Lung (tissue), 13 donors: ENCODE measurements around the gene OTUD1. TPM values are rescaled to one million over a fixed set of nuclear protein-coding genes. Genes with fewer than 3 reads are reported as not detected.

Source experiments
- ATAC-seq: fragments of 200-7000 bp; cut with Tn5 transposase; one replicate; pipeline ENCODE4 v1.9.1; 2020; ENCODE audit warnings: moderate number of reproducible peaks; ENCODE audit not compliant: insufficient read depth, low FRiP score
- DNase-seq, 3 donors: peaks; one replicate each; pipeline ENCODE4 v3.0.0-alpha.2; 2013 to 2017
- H3K27ac ChIP-seq, 2 donors: one replicate each; pipeline ENCODE4 v1.5.1; 2013; ENCODE audit warnings: mild to moderate bottlenecking in 2 of 2, moderate library complexity in 2 of 2, control low read depth in 1 of 2, inconsistent platforms in 1 of 2, low read depth in 1 of 2, low read length in 1 of 2
- H3K27me3 ChIP-seq, 3 donors: one replicate each; pipeline ENCODE4 v1.5.1; 2013; ENCODE audit warnings: low read length in 2 of 3; ENCODE audit not compliant: control insufficient read depth in 3 of 3, insufficient read depth in 3 of 3
- H3K36me3 ChIP-seq, 4 donors: one replicate each; pipeline ENCODE4 v1.5.1; 2013; ENCODE audit warnings: low read length in 4 of 4, mild to moderate bottlenecking in 1 of 4, moderate library complexity in 1 of 4; ENCODE audit not compliant: control insufficient read depth in 4 of 4, insufficient read depth in 4 of 4
- H3K4me1 ChIP-seq, 5 donors: one replicate each; pipeline ENCODE4 v1.5.1; 2013; ENCODE audit warnings: low read length in 5 of 5, mild to moderate bottlenecking in 2 of 5, moderate library complexity in 1 of 5; ENCODE audit not compliant: control insufficient read depth in 5 of 5, insufficient read depth in 5 of 5
- H3K4me3 ChIP-seq: one replicate; pipeline ENCODE4 v1.5.1; 2013; ENCODE audit warnings: mild to moderate bottlenecking, control low read depth, moderate library complexity
- H3K9ac ChIP-seq, 2 donors: one replicate each; pipeline ENCODE4 v1.5.1; 2013; ENCODE audit warnings: low read length in 2 of 2, control low read depth in 1 of 2; ENCODE audit not compliant: insufficient read depth in 1 of 2
- H3K9me3 ChIP-seq, 4 donors: one replicate each; pipeline ENCODE4 v1.5.1; 2013; ENCODE audit warnings: low read length in 3 of 4, mild to moderate bottlenecking in 1 of 4, moderate library complexity in 1 of 4; ENCODE audit not compliant: control insufficient read depth in 4 of 4, insufficient read depth in 3 of 4
- WGBS, 2 donors: extraction: QIAGEN DNeasy Blood & Tissue Kit; methylation state at CpG; one replicate each; pipeline ENCODE4 v1.1.7; 2013; 5-methylcytosine and 5-hydroxymethylcytosine counted together
- polyA plus RNA-seq, 2 donors: library from polyadenylated mRNA; stranded (reverse); fragments of 200-250 nt; gene quantifications; one replicate each; pipeline ENCODE4 v1.2.1, GENCODE V29; 2013
- small RNA-seq: library from RNA; depleted of rRNA; stranded (forward); fragments of <200 nt; gene quantifications from one replicate; pipeline ENCODE3, GENCODE V24; 2014; ENCODE audit warnings: low replicate concordance
- total RNA-seq, 2 donors: library from RNA; depleted of rRNA in 1 of 2; stranded (reverse); fragments of >200 nt in 1 of 2; gene quantifications; one replicate each; pipeline ENCODE4 v1.2.1, GENCODE V29; 2014 to 2021
- TF ChIP-seq, protein P1 (sequence below): IDR thresholded peaks from 2 replicates; pipeline ENCODE4 v1.5.1; 2012; ENCODE audit warnings: mild to moderate bottlenecking; ENCODE audit errors: control extremely low read depth, extremely low read depth
- donor health status: control.
- donor health status: control.
- donor health status: Bipolar disorder and iron deficiency.
- donor health status: healthy.
- donor health status: DM: yes; HTN: yes; CAD: no.

Gene OTUD1
- total and polyA plus RNA-seq, 4 donors = 10.3 to 24.9 (median 18.2) TPM

DNA sequence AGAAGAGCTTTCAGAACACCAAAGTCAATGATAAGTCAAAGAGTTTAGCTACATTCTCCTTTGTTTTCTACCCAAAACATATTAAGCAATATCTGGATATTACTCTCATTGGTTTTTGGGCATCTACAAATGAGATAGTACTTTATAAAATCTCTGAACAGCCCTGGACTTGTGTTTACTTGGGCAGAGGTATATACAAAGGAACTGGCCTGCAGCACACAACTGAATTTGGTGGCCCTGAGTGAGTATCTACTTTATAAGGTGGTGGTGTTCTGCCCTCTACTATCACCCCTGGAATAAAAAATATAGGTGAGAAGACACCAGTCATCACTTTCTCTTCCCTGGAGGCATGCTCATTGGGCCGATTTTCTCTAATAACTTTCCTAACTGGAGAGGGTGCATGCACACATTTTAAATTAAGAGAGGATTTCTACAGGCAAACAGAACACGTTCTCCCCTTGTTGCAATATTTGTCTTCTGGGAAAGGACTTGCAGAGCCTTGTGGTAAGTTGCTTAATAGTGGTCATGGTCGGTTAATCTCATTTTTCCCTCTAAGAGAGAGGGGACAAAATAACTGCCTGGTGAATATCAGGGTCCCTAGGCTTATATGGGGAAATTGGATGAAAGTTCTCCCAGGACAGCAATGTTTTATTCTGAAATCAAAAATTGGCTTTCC, 41.1 kb downstream of the OTUD1 start:
- no peak for ATAC-seq
- 25 to 50% methylated on average over 3 of the region's 3 CpGs for WGBS, 2 donors
- TF ChIP-seq, protein P1, sequence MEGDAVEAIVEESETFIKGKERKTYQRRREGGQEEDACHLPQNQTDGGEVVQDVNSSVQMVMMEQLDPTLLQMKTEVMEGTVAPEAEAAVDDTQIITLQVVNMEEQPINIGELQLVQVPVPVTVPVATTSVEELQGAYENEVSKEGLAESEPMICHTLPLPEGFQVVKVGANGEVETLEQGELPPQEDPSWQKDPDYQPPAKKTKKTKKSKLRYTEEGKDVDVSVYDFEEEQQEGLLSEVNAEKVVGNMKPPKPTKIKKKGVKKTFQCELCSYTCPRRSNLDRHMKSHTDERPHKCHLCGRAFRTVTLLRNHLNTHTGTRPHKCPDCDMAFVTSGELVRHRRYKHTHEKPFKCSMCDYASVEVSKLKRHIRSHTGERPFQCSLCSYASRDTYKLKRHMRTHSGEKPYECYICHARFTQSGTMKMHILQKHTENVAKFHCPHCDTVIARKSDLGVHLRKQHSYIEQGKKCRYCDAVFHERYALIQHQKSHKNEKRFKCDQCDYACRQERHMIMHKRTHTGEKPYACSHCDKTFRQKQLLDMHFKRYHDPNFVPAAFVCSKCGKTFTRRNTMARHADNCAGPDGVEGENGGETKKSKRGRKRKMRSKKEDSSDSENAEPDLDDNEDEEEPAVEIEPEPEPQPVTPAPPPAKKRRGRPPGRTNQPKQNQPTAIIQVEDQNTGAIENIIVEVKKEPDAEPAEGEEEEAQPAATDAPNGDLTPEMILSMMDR = no peak

DNA sequence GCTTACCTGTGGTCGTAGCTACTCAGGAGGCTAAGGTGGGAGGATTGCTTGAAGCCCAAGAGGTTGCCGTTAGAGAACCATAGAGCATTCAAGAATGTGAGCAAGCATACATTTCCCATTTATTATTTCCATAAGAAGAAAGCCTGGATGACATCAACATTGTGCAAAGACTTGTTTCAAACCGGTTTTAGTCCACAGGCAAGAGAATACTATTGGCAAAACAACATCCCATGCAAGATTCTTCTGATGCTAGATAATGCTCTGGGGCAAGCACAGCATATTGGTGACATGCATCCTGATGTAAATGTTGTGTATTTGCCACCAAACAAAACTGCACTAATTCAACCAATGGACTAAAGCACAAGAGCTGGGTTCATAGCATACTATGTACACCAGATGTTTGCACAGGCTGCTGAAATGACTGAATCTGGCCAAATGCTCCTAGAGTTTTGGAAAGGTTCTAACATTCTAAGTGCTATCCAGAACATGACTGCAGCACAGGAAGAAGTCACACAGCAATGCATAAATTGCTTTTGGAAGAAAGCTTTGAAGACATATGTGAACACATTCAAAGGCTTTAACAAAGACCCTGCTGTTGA, 42.6 kb downstream of the OTUD1 start:
- H3K27me3 ChIP-seq = peaks cover 0 to 3% (median 0%) of the 10 kb centered on the region in 3 donors
- 73 to 76% methylated on average over 3 of the region's 3 CpGs for WGBS, 2 donors
- no peaks in the 10 kb centered on the region for H3K9me3 ChIP-seq
- no peak overlapping the region for H3K9ac ChIP-seq
- H3K36me3 ChIP-seq = no peaks in the 10 kb centered on the region
- TF ChIP-seq, protein P1 = no peak
- H3K4me3 ChIP-seq = no peak overlapping the region
- no peaks in the 10 kb centered on the region for H3K4me1 ChIP-seq
- DNase-seq (no peak), ATAC-seq (no peak)
- no peak overlapping the region for H3K27ac ChIP-seq

More for the DNA sequence above, 41.1 kb downstream of the OTUD1 start:
- Histone ChIP-seq H3K4me1 (no peaks in the 10 kb centered on the region), H3K9ac (no peak overlapping the region), H3K27me3 (peaks cover 0 to 3% (median 0%) of the 10 kb centered on the region in 3 donors), H3K4me3 (no peak overlapping the region), H3K27ac (no peak overlapping the region), H3K9me3 (no peaks in the 10 kb centered on the region), H3K36me3 (no peaks in the 10 kb centered on the region)
- no peak for DNase-seq

DNA sequence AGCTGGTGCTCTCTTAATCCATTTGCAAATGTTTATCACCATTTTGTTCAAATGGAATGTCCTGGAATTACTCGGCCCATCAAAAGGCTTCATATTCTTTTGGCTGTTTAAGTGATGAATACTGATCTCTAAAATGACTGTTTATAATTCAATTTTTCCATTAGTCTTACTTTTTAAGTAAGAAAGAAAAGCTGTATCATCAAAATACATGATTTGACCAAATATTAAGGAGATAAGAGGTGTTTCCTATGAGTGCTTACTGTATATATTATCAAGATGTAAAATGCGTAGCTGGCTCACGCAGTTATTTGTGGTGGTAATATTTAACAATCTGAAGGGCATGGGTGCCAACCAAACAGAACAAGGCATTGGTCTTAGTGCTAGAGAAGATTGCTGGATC, 51.2 kb downstream of the OTUD1 start:
- Histone ChIP-seq H3K4me1 (peaks cover 0 to 2% (median 0%) of the 10 kb centered on the region in 5 donors), H3K27ac (no peak overlapping the region), H3K4me3 (no peak overlapping the region), H3K9me3 (no peaks in the 10 kb centered on the region), H3K27me3 (no peaks in the 10 kb centered on the region), H3K36me3 (no peaks in the 10 kb centered on the region), H3K9ac (no peak overlapping the region)
- TF ChIP-seq, protein P1 = no peak
- DNase-seq = no peak
- ATAC-seq = no peak
- WGBS, 2 donors = 83 to 86% methylated on average over 3 of the region's 3 CpGs

Small RNA genes lying within 50 kb of the gene (small RNA-seq; reads per million reads assigned to genes)
- gene MIR1254-2 = not detected

Other genes starting within 250 kb of the OTUD1 start
- gene PTF1A, start 246.8 kb upstream of the OTUD1 start, total RNA-seq = not detected
- not detected for gene PTF1A, start 246.8 kb upstream of the OTUD1 start, polyA plus RNA-seq
- 1 to 10 TPM in 1 of 2 donors, under 1 TPM in 1; 0.68 to 2.3 TPM for gene C10orf67, start 94.3 kb upstream of the OTUD1 start, total RNA-seq
- 1 to 10 TPM in 1 of 2 donors, under 1 TPM in 1; 0.33 to 1.1 TPM for gene C10orf67, start 94.3 kb upstream of the OTUD1 start, polyA plus RNA-seq